ENCODE measurements around the gene NFKBIE. TPM values are rescaled to one million over a fixed set of nuclear protein-coding genes. Genes with fewer than 3 reads are reported as not detected.

Gene NFKBIE
- total RNA-seq, 1 experiment from 2014 or later, result 7.6 TPM

GRCh38 chr6:44277763-44278162 is 12.4 kb upstream of the NFKBIE start:
- H3K9ac ChIP-seq (ENCODE audit: low read length), result no peak overlapping the region
- no TSS peak for BruUV-seq (replicated peaks)
- ChIA-PET CTCF (interaction anchor here (1.8 kb wide), 1 partner anchor 10 kb away, joined by 6 read pairs; no protein-coding TSS in a partner anchor), RAD21 (ENCODE audit: low non-redundant PET in 1 of 2, low total read pairs in 2 of 2, uncharacterized antibody in 2 of 2, unreplicated experiment in 2 of 2) (no interaction called here), POLR2A (no interaction called here)
- no peak overlapping the region for H2AFZ ChIP-seq (ENCODE audit: low read depth, low read length, poor library complexity, severe bottlenecking)
- H3K4me2 ChIP-seq (ENCODE audit: low read length), result no peak overlapping the region
- no peak overlapping the region for H3K4me3 ChIP-seq (replicated peaks in 1 of 2; ENCODE audit: low read depth in 1 of 2, low read length in 2 of 2)
- H3K9me2 ChIP-seq (ENCODE audit: insufficient read depth), result no peaks in the 10 kb centered on the region
- no peaks in the 10 kb centered on the region for H4K20me1 ChIP-seq (ENCODE audit: insufficient read depth)
- no peaks in the 10 kb centered on the region for H3K79me2 ChIP-seq (ENCODE audit: insufficient read depth, low read length)
- DNase-seq (ENCODE audit: low read depth, low spot score) (no peak), ATAC-seq (no peak)
- H3K27ac ChIP-seq (ENCODE audit: low read depth, low read length), result no peak overlapping the region
- no peaks in the 10 kb centered on the region for H3K36me3 ChIP-seq (ENCODE audit: control insufficient read depth in 1 of 2, insufficient read depth in 2 of 2, low read length in 2 of 2)
- H3K9me3 ChIP-seq (ENCODE audit: control insufficient read depth in 1 of 2, insufficient read depth in 1 of 2, low read depth in 1 of 2, low read length in 2 of 2), result no peaks in the 10 kb centered on the region
- TF ChIP-seq ZFX (IDR thresholded peaks at IDR 0.05) (no peak), CEBPB (IDR thresholded peaks at IDR 0.05; ENCODE audit: low read depth) (no peak), SRF (IDR thresholded peaks at IDR 0.05; ENCODE audit: low read depth) (no peak), SIN3A (IDR thresholded peaks at IDR 0.05; ENCODE audit: low read depth) (no peak), CBX3 (IDR thresholded peaks at IDR 0.05; ENCODE audit: low read depth) (no peak), SP1 (IDR thresholded peaks at IDR 0.05; ENCODE audit: low read depth) (no peak), EZH2phosphoT487 (IDR thresholded peaks at IDR 0.05; ENCODE audit: borderline replicate concordance) (no peak), EZH2 (IDR thresholded peaks at IDR 0.05) (no peak), YY1 (IDR thresholded peaks at IDR 0.05; ENCODE audit: extremely low read depth, insufficient replicate concordance, low read depth, low read length) (no peak)
- H3K27me3 ChIP-seq (ENCODE audit: insufficient read depth, low read length), result no peaks in the 10 kb centered on the region; the same call in 1 of the 2 replicates
- peaks cover 6 to 12% of the 10 kb centered on the region in 2 experiments for H3K4me1 ChIP-seq (ENCODE audit: control insufficient read depth in 1 of 2, insufficient read depth in 2 of 2, low read length in 2 of 2)
- intact Hi-C loops (cut with micrococcal nuclease), result no loop called here

GRCh38 chr6:44276667-44277640 is 11.6 kb upstream of the NFKBIE start:
- no peak overlapping the region for H3K9ac ChIP-seq (ENCODE audit: low read length)
- no peaks in the 10 kb centered on the region for H3K79me2 ChIP-seq (ENCODE audit: insufficient read depth, low read length)
- no peaks in the 10 kb centered on the region for H4K20me1 ChIP-seq (ENCODE audit: insufficient read depth)
- H3K4me3 ChIP-seq (replicated peaks in 1 of 2; ENCODE audit: low read depth in 1 of 2, low read length in 2 of 2), result no peak overlapping the region
- H3K9me2 ChIP-seq (ENCODE audit: insufficient read depth), result no peaks in the 10 kb centered on the region
- no peaks in the 10 kb centered on the region; the same call in 1 of the 2 replicates for H3K27me3 ChIP-seq (ENCODE audit: insufficient read depth, low read length)
- intact Hi-C loops (cut with micrococcal nuclease), result no loop called here
- DNase-seq (ENCODE audit: low read depth, low spot score), result no peak
- no peak overlapping the region for H3K4me2 ChIP-seq (ENCODE audit: low read length)
- no TSS peak for BruUV-seq (replicated peaks)
- H2AFZ ChIP-seq (ENCODE audit: low read depth, low read length, poor library complexity, severe bottlenecking), result no peak overlapping the region
- H3K9me3 ChIP-seq (ENCODE audit: control insufficient read depth in 1 of 2, insufficient read depth in 1 of 2, low read depth in 1 of 2, low read length in 2 of 2), result no peaks in the 10 kb centered on the region
- H3K4me1 ChIP-seq (ENCODE audit: control insufficient read depth in 1 of 2, insufficient read depth in 2 of 2, low read length in 2 of 2), result peaks cover 6 to 12% of the 10 kb centered on the region in 2 experiments
- no peaks in the 10 kb centered on the region for H3K36me3 ChIP-seq (ENCODE audit: control insufficient read depth in 1 of 2, insufficient read depth in 2 of 2, low read length in 2 of 2)
- CTCF ChIA-PET, result interaction anchor here (1.8 kb wide), 1 partner anchor 9 kb away, joined by 6 read pairs; no protein-coding TSS in a partner anchor
- POLR2A ChIA-PET, result no interaction called here
- ATAC-seq, result no peak
- no peak overlapping the region for H3K27ac ChIP-seq (ENCODE audit: low read depth, low read length)
- RAD21 ChIA-PET (ENCODE audit: low non-redundant PET in 1 of 2, low total read pairs in 2 of 2, uncharacterized antibody in 2 of 2, unreplicated experiment in 2 of 2), result no interaction called here
- TF ChIP-seq ZFX (IDR thresholded peaks at IDR 0.05), result no peak
- TF ChIP-seq CEBPB (IDR thresholded peaks at IDR 0.05; ENCODE audit: low read depth), result no peak
- TF ChIP-seq RAD21 (IDR thresholded peaks at IDR 0.05; ENCODE audit: low read depth), result no peak
- TF ChIP-seq, protein P1, sequence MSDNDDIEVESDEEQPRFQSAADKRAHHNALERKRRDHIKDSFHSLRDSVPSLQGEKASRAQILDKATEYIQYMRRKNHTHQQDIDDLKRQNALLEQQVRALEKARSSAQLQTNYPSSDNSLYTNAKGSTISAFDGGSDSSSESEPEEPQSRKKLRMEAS (IDR thresholded peaks at IDR 0.05), result no peak
- TF ChIP-seq, protein P2, sequence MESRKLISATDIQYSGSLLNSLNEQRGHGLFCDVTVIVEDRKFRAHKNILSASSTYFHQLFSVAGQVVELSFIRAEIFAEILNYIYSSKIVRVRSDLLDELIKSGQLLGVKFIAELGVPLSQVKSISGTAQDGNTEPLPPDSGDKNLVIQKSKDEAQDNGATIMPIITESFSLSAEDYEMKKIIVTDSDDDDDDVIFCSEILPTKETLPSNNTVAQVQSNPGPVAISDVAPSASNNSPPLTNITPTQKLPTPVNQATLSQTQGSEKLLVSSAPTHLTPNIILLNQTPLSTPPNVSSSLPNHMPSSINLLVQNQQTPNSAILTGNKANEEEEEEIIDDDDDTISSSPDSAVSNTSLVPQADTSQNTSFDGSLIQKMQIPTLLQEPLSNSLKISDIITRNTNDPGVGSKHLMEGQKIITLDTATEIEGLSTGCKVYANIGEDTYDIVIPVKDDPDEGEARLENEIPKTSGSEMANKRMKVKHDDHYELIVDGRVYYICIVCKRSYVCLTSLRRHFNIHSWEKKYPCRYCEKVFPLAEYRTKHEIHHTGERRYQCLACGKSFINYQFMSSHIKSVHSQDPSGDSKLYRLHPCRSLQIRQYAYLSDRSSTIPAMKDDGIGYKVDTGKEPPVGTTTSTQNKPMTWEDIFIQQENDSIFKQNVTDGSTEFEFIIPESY (IDR thresholded peaks at IDR 0.05; ENCODE audit: extremely low read depth, insufficient replicate concordance, low read length), result no peak
- no peak for TF ChIP-seq POLR2A (IDR thresholded peaks at IDR 0.05; ENCODE audit: borderline replicate concordance, extremely low read depth, insufficient read depth, insufficient read length)
- TF ChIP-seq YY1 (IDR thresholded peaks at IDR 0.05; ENCODE audit: extremely low read depth, insufficient replicate concordance, low read depth, low read length), result no peak
- no peak for TF ChIP-seq SIN3A (IDR thresholded peaks at IDR 0.05; ENCODE audit: low read depth)

Data from HCT116 (cell line).